Glomerular endothelial cell (primary cell): ENCODE measurements around the gene ST6GALNAC5. TPM values are rescaled to one million over a fixed set of nuclear protein-coding genes. Genes with fewer than 3 reads are reported as not detected.
"Not testable (repeated sequence)": the region's sequence is repeated elsewhere in the genome, so short reads cannot be mapped to it uniquely, and the experiment has no call there.

ENCODE experiments used
- DNase-seq: peaks from one replicate; pipeline ENCODE4 v3.0.0-alpha.2; 2011; ENCODE audit warnings: low read depth, low spot score; ENCODE audit errors: extremely low read depth
- total RNA-seq: library from RNA; depleted of rRNA; stranded (reverse); fragments of >200 nt; gene quantifications from 2 replicates; pipeline ENCODE4 v1.2.3, GENCODE V29; 2015

The ST6GALNAC5 gene
- total RNA-seq, 1 donor from 2014 or later, result not detected

DNA sequence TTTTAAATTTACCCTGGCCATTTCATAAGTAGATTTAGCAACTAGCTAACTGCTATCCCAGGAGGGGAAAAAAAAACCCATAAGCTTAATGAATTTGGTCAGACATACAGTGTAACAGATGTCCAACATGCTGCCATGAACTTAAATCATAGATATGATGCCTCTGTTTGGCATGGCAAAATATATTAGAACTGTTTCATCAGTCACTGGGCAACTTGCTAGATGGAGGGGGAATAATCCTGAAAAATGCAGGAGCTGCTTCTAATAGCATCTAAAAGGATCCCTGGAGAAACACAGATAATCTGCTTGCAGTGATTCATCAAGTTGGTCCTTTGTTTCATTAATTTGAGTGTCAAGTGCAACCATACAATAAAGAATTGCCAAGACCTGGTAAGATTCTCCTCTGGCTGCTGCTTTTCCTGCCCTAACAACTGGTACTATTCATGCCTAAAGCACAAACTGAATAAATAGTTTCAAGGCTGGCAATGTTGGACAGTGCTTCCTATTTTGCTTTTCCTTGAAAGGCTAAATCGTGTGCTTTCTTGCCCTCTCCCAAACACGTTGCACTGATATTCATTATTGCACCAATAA lies 1.5 kb upstream of the ST6GALNAC5 start:
- DNase-seq, result no peak

DNA sequence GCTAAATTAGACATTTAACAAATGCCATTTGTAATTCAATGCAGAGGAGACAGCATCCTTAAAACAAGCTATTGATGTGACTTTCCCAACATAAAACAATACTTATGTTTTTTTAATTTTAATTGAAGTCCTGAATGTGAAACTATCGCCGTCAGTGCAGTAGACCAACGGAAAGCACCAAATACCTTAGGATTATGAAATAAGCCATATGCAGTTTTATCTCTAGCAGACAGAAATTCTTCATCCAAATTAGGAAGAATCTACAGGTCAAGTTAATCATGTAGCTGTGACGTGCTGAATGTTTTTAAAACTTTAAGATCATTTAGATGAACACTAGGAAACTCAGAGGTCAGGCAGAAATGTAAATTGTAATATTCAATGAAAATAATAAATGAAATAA lies 714 bp upstream of the ST6GALNAC5 start:
- no peak for DNase-seq

DNA sequence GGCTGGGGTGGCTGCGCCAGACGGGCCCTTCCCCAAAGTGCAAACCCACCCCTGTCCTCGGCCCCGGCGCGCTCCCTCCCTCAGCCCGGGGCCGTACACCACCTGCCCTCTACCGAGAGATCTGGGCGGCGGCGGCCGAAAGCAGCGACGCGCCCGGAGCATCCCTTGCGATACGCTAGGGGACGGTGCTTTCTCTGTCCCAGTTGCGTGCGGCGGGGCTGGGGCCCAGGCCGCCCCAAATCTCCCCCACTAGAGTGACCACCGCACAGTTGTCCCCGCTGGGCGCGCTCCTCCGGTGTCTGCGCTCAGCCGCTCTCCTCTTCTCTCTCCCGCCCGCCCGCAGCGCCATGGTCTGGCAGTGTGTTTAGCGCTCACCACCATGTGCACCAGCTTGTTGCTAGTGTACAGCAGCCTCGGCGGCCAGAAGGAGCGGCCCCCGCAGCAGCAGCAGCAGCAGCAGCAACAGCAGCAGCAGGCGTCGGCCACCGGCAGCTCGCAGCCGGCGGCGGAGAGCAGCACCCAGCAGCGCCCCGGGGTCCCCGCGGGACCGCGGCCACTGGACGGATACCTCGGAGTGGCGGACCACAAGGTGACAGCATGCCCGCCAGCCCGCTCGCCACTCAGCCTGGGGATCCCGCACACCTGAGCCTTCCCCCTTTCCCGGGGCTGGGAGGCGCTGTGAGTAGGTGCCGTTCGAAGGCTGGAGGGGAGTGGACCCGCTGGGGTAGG lies 1.0 kb downstream of the ST6GALNAC5 start:
- DNase-seq, result no peak

DNA sequence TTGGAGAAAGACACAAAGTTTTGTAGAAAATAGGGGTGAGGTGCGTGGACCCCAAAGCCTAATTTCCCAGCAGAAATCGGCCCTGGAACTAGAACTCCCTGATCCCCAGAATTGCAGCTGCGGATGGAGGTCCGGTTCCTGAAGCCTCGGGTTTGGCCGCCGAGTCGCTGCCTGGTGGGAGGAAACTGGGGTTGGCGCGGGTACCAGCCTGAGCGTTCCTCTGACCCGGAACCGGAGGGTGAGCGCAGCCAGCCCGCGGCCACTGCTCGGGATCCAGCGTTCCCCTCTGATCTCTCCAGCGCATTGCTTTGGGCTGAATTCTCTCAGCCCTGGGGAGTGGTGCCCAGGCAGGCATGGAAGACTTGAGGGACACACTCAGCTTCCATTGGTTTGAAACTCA lies 1.6 kb downstream of the ST6GALNAC5 start:
- no peak for DNase-seq

DNA sequence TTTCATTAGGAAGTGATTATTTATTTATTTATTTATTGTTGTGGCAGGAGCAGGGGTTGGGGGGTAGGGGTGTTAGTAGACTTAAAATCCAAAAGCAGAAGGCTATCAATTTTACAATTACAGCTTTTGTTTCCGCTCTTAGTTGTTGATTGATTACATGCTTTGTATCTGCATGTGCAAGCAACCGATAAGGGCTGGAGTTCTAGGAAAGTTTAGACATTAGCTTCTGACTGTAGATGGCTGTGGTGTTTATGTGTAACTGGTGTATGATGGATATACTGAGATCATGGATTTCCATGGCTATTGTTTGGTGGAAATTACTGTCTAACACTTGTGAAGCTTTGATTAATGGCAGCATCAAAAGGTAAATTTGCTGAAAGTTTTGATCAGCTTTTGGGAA lies 2.8 kb downstream of the ST6GALNAC5 start:
- no peak for DNase-seq

DNA sequence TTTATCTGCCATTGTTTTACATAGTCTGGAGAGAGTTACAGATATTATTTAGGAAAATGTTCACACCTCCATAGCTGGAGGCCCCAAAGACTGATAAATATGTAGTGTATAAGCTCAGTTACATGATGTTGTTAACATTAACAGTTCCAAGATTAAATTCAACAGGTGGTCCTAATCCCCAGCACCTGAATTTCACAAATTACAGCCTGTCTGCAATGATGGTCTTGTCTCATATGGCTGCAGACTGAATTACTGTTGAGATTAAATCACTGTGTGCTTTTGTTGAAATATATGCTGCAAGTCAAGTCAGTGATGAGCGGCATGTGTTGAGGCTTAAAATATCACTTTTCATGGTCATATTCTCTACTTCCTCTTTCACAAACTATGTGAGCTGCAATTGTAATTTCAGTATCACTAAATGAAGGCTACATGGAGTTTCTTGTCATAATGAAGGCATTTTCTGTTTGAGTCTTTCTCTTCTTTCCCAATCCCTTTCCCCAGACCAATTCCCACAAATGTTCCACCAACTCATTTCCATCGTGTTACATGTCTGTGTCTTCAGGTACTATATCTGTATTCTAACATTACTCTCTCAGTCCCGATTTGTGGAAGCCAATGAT lies 4.2 kb downstream of the ST6GALNAC5 start:
- DNase-seq, result no peak

DNA sequence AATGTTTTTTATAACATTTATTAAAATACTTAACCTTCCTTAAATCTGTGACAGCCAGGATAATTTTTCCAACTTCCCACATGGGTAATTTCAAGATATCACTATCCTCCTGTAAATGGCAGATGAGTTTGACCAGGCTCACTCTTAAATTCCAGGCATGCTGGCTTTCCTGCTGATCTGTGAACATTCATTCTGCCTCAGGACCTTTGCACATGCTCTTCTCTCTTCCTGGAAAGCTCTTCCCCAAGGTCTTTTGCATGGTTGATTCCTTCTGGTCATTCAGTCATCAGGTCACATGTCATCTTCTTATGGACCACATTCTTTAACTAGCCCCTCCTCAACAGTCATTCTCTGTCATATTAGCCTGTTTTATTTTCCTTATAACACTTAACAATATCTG lies 5.7 kb downstream of the ST6GALNAC5 start:
- DNase-seq, result no peak

DNA sequence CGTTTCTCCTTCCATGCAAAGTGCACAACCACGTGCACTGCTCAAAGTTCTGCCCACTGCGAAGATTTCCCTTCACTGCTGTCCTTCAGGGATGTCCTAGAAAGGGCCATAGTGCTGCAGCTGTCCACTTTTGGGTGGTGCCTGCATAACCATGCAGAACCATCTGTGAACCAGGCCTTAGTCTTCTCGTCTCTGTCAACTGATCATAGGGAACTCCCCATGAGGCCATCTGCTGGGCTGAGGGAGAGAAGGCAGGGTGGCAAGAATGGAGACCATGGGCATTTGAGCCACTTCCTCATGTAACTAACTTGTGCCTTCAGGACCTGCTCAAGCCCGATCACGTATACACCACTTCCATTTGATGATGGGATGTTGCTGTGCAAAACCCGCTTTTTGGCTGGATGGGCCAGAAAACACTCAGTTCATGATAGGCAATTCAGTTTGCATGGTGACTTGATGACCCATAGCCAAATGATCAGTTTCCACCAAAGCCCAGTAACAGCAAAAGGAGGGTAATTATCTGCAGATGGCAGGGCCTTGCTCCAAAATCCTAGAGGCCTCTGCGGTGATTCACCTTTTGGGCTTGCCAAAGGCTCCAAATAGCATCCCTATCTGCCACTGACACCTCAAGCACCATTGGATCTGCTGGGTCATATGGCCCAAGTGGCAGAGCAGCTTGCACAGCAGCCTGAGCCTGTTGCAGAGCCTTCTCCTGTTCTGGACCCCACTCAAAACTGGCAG lies 9.5 kb downstream of the ST6GALNAC5 start:
- no peak for DNase-seq

DNA sequence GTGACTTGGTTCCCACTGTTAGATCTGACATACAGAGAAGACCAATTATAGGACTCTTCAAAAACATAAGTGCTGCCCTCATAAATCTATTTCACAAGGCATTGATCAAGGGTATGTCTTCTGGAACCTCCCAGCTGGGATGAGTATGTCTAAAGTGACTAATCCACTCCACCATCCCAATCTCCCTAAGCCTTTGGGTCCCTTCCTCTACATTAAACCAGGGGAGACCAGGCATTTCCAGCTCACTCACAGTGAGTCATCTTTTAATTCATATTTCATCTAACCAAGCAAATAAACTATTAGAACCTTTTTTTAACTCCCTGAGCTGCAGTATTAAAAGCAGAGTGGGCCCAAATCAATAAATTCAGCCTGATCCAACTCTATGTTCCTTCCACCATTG lies 11.7 kb downstream of the ST6GALNAC5 start:
- DNase-seq, result not testable (repeated sequence)

DNA sequence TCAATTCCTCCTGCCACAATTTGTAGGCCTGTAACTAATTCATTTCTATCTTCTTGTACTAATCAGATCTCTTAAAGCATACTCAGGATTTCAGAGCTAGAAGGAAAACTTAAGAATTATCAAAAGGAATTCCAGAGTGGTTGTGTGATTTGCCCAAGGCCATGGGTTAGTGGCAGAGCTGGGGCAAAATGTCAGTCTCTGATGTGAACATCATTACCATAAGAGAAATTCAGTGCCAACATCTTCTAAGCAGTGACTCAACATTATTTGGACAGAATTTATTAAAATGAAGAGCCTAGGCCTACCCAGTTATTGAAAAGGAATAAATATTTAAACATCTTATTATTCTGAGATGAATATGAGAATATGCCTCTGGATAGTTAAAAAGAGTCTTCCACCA lies 14.5 kb downstream of the ST6GALNAC5 start:
- DNase-seq, result no peak

DNA sequence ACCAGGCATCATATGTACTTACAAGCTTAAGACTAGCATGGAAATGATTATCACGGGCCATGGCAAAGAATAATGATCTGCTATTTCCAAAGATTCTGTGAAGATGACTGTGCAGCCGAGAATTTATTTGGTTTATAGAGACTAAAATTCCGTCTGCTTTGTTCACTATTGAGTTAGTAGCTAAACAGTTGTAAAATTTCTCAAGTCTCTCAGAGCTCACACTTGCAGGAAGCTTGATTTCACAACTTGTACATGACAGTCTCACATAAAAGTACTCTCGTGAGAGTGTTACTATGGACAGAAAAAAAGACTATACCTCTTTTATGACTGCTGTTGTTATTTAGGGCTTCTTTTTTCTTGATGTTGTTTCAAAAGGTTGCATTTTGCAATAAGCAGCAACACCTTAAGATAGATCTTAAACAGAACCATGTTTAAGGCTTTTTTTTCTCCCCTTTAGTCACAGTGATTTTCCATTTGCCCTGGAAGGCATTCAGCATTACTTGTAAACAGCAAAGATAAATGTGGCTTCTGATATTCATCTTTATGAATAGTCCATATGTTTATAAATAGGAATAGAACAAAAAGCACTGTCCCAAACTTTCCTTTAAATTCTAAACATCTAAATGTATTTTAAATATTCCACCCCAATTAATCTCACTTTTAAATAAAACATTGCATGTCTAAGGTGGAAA lies 24.8 kb downstream of the ST6GALNAC5 start:
- no peak for DNase-seq

DNA sequence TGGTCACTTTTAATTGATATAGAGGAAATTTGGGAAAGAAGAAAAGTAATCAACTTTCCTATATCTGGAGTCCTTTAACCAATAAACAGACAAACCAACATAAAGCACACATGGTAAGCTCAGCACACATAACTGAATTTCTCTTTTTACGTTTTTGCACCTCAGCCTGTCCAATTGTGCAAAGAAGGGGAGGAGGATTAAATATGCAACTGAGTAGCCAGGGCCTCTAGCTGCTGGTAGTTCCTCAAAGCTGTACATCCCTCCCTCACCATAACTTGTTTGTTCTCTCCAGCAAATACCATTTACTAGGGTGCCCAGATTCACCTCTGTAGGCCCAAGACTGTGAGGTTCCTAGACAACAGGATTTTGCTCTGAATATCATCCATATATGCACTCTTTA lies 25.4 kb downstream of the ST6GALNAC5 start:
- DNase-seq, result no peak

DNA sequence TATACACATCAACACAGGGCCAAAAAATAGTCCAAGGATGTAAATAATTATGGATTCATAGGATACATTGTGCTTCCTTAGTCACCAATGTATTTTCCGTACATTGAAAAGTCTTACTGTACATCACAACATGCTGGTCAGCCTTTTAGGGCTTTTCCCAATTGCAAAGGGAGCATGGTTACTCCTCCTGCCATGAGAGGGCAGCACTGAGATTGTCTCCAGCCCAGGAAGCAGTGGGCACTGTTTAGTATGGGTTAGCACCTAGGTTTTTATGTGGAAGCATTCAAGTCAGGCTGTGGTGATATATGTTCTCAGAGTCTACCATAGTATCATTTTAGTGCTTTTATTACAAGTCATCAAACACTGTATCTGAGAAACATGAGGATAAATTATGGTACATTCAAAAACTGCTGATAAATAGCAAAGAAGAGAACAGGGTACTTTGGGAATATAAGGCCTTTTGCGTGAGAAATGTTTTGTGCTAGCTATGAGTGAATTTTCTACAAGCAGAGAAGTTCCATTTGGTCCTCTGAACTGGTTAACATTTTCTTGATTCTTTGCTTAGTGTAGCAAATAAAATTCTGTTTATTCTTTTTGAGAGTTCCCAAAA lies 34.0 kb downstream of the ST6GALNAC5 start:
- peak; percentile 10 for DNase-seq

DNA sequence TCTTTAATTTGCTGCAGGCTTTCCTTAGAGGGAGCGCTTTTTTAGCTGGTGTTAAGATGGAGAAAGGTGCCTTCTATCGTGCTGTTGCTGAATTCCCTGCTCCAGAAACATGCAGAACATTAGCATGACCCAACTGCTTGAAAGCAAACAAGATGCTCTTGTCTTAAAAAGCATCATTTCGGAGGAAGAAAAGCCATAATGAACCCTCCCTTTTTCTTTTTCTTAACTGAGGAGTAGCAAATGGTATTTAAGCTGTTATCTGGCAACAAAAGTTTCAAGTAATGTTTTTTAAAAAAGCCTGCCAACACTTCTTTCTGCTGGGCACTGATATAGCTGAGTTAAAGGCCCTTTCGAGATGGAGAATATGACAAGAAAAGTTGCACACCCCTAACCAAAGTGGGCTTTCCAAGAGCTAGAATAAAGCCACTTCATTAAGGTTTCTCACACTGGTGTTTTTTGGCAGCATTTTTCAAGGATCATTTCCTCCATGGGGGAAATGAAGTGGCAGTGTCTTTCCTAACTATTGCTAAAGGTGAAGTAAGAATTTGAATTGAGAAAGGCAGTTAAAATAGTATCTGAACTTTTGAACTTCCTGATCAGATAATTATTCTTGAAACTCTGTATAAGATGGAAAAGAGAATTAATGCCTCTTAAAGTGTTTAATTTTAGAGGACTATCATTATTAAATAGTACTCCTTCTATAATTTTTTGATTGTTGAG lies 38.8 kb downstream of the ST6GALNAC5 start:
- no peak for DNase-seq

DNA sequence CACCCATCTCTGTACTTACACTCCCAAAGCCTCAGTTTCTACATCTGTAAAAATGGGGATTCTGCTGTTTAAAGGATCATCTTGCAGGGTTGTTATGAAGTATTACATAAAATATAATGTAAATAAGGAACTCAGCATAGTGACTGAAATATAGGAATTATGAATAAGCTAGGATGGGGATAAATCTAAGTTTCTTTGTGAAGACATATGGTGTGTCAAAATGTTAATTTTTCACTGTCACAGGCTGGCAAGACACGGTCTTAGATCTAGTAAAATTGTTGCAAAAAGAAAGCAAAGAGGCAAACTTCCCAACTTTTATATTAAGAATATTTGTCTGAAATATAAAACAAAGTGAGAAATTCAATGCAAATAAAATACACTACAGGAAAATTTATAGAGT lies 42.0 kb downstream of the ST6GALNAC5 start:
- no peak for DNase-seq

DNA sequence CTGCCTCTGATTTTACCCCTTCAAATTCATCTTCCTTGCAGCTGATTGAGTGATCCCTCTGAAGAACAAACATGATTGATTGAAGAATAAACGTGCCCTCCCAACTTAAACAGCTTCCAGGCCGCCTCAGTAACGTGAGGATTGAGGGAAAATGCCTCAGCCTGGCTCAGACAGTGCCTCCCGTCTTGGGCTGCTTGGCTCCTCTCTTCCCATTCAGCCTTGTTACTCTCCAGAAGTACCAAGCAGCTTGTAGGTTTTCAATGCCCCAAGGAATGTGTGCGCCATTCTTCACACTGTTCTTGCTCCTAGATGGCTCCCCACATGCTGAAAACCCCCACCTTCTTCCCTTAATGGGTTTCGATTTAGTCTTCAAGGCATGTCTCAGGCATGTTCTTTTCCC lies 51.8 kb downstream of the ST6GALNAC5 start:
- no peak for DNase-seq

DNA sequence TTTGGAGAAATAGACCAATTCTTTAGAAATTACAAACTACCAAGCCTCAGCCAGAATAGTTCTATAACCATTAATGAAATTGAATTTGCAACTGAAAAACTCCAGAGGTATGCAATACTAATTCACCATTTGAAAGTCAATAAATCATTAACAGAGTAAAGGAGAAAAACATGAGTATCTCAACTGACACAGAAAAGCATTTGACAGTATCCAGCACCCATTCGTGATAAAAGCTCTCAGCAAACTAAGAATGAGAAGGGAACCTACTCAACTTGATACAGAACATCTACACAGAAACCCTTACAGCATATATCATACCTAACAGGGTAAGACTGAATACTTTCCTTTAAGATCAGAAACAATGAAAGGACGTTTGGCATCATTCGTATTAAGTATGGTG lies 54.3 kb downstream of the ST6GALNAC5 start:
- no peak for DNase-seq

DNA sequence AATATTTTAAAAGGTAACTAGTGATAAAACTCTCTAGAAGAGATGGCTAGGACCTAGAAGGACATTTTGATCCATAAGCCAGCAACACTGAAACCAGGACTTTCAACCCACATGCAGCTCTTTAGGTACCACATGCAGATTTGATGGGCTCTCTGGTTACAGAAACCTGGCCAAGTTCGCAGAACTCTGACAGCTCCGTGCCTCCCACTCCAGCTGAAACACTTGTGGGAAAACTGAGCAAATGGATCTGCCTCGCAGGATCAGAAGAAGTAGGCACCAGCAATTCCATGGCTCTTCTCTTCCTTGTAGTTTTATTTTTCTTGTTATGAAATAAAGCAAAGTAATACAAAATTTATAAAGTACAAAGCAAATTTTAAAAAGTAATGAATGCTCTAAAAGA lies 58.5 kb downstream of the ST6GALNAC5 start:
- no peak for DNase-seq

DNA sequence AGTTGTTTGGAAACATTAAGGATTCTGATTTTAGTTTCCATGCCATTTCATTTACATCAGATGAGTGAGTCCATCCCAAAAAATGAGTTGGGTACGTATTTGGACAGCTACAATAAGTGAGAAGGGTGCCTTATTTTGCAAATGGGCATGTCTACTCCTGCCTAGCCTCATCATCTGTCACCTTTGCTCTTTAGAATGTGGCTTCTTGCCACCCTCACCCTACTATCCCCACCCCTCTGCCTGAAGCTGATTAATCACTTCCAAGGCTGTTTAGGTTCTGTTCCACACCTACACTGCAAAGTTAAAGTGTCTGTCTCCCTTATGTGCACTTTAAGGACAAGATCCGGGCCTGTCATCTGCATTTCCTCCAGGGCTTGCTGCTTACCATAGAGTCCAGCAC lies 61.2 kb downstream of the ST6GALNAC5 start:
- no peak for DNase-seq

DNA sequence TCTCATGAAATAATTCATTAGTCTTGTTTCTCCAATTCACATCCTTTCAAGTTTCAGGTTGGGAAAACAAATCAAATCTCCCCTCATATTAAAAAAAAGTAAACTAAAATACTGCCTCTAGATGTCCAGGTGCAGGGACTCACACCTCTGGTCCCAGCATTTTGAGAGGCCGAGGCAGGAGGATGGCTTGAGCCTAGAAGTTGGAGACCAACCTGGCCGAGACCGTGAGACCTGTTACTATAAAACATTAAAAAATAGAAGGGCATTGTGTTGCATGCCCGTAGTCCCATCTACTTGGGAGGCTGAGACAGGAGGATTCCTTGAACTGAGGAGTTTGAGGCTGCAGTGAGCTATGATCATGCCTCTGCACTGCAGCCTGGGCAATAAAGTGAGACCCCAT lies 61.9 kb downstream of the ST6GALNAC5 start:
- DNase-seq, result no peak
